ENCODE measurements around the gene NLRP1.
"Not testable (repeated sequence)": the region's sequence is repeated elsewhere in the genome, so short reads cannot be mapped to it uniquely, and the experiment has no call there.

The NLRP1 gene

GRCh38 chr17:5587438-5588032 is 3.2 kb upstream of the NLRP1 start:
- peak in 2 of 3 donors; percentile 20 to 38 for DNase-seq (ENCODE audit: low read depth in 3 of 3)

DNA sequence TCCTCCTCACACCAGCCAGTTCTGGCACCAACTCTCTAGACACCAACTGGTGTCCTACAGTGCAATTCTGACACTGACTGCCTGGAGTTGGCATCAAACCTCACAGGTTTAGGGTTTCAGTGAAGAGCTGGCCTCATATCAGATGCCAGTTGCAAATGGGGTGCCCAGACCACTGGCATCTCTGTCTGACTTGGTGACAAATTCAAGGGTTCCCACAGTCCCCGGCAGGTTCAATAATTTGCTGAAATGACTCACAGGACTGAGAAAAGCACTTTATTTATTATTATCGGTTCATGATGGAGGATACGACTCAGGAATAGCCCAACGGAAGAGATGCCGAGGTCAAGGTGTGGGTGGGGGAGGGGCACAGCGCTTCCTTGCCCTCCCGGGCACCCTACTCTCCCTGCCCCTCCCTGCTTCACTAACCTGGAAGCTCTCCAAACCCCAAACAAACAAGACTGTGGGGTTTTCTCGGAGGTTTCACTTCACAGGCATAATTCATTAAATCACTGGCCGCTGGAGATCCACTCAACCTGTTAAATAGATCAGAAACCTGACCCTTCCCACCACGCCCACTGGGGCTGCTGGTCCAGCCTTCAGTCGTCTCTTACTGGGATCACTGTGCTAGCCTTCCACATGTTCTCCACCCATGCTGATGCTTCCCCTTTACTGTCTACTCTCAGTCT is 1.7 kb upstream of the NLRP1 start:
- no peak for DNase-seq (ENCODE audit: low read depth in 3 of 3)

- no peak for DNase-seq (ENCODE audit: low read depth in 3 of 3)
These were observed 1.0 kb upstream of the NLRP1 start for GRCh38 chr17:5585287-5585794.

GRCh38 chr17:5583426-5584382 is 605 bp downstream of the NLRP1 start:
- no peak for DNase-seq (ENCODE audit: low read depth in 3 of 3)

- no peak for DNase-seq (ENCODE audit: low read depth in 3 of 3)
These were observed 1.8 kb downstream of the NLRP1 start for GRCh38 chr17:5582209-5583185.

- no peak for DNase-seq (ENCODE audit: low read depth in 3 of 3)
These were observed 2.7 kb downstream of the NLRP1 start for GRCh38 chr17:5581655-5582054.

- no peak for DNase-seq (ENCODE audit: low read depth in 3 of 3)
These were observed 3.3 kb downstream of the NLRP1 start for GRCh38 chr17:5580969-5581368.

GRCh38 chr17:5580367-5580766 is 3.9 kb downstream of the NLRP1 start:
- DNase-seq (ENCODE audit: low read depth in 3 of 3): no peak

DNA sequence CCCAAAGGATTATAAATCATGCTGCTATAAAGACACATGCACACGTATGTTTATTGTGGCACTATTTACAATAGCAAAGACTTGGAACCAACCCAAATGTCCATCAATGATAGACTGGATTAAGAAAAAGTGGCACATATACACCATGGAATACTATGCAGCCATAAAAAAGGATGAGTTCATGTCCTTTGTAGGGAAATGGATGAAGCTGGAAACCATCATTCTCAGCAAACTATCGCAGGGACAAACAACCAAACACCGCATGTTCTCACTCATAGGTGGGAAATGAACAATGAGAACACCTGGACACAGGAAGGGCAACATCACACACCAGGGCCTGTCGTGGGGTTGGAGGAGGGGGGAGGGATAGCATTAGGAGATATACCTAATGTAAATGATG is 5.5 kb downstream of the NLRP1 start:
- not testable (repeated sequence) for DNase-seq (ENCODE audit: low read depth in 3 of 3)

DNA sequence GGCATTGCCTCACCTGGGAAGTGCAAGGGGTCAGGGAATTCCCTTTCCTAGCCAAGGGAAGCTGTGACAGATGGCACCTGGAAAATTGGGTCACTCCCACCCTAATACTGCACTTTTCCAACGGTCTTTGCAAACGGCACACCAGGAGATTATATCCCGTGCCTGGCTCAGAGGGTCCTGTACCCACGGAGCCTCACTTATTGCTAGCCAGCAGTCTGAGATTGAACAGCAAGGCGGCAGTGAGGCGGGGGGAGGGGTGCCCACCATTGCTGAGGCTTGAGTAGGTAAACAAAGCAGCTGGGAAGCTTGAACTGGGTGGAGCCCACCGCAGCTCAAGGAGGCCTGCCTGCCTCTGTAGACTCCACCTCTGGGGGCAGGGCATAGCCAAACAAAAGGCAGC is 11.3 kb downstream of the NLRP1 start:
- not testable (repeated sequence) for DNase-seq (ENCODE audit: low read depth in 3 of 3)

DNA sequence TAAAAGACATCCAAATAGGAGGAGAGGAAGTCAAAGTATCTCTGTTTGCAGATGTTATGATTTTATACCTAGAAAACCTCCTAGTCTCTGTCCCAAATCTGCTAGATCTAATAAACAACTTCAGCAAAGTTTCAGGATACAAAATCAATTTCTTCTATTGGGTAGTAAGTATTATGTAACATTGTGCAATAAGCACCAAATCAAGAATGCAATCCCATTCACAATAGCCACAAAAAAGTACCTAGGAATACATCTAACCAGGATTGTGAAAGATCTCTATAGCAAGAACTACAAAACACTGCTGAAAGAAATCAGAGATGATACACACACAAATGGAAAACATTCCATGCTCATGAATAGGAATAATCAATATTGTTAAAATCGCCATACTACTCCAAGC is 13.0 kb downstream of the NLRP1 start:
- no peak for DNase-seq (ENCODE audit: low read depth in 3 of 3)

GRCh38 chr17:5565808-5566207 is 18.5 kb downstream of the NLRP1 start:
- no peak for DNase-seq (ENCODE audit: low read depth in 3 of 3)

- no peak for DNase-seq (ENCODE audit: low read depth in 3 of 3)
These were observed 20.9 kb downstream of the NLRP1 start for GRCh38 chr17:5563456-5563855.

- no peak for DNase-seq (ENCODE audit: low read depth in 3 of 3)
These were observed 21.5 kb downstream of the NLRP1 start for GRCh38 chr17:5562661-5563360.

- no peak for DNase-seq (ENCODE audit: low read depth in 3 of 3)
These were observed 22.4 kb downstream of the NLRP1 start for GRCh38 chr17:5561736-5562571.

GRCh38 chr17:5560361-5560988 is 23.8 kb downstream of the NLRP1 start:
- DNase-seq (ENCODE audit: low read depth in 3 of 3): no peak

DNA sequence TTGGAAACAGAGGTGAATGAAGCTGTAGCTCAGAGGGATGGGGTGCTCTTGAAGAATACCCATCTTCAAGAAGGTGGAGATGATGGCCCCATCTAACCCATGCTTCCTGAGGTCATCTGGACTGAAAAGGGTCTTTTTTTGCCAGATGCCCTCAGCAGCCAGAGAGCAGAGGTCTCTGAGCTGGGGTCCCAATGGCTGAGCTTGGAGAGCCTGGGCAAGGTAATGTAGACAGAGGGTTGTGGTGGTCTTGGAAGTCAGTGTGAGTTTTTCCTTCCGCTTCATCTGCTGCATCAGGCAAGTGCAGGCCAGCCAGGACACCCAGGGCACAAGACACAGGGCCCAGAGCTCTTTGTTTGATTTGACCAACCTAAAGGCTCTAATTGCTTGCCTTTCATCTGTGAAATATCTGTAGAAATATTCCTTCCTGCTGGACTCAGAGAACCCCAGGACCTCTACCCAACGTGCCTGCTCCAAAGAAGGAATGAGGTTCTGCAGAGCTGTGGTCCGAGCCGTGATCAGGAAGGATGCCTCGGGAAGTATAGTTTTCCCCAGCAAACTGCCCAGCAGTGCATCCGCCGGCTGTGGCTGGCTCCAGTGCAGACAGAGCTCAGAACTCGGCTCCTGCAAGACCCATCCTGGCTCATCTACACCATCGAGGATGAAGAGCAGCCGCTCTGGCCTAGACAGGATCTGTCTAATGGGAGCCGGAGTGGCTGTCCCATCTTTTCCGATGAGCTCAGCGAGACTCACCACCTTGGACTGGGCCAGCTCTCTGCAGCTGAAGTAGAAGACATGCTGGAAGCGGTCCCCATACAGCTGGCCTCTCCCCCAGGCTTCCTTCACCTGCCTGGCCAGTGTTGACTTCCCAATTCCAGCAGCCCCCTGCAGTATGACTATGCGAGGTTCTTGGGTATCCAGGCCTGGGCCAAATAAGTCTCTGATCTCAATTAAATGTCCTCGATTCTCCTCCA is 25.2 kb downstream of the NLRP1 start:
- DNase-seq (ENCODE audit: low read depth in 3 of 3): no peak

- DNase-seq (ENCODE audit: low read depth in 3 of 3): no peak
These were observed 26.3 kb downstream of the NLRP1 start for GRCh38 chr17:5557990-5558389.
